Activated naive CD4-positive, alpha-beta T cell treated with Interleukin-2 at 50 U/mL for 16 hours (primary cell): Measurements from ENCODE around the gene MUC20.
"Not testable (repeated sequence)": the region's sequence is repeated elsewhere in the genome, so short reads cannot be mapped to it uniquely, and the experiment has no call there.

ENCODE experiments used
- DNase-seq: peaks from one replicate; pipeline ENCODE4 v3.0.0-alpha.2; 2020

The MUC20 gene, protein sequence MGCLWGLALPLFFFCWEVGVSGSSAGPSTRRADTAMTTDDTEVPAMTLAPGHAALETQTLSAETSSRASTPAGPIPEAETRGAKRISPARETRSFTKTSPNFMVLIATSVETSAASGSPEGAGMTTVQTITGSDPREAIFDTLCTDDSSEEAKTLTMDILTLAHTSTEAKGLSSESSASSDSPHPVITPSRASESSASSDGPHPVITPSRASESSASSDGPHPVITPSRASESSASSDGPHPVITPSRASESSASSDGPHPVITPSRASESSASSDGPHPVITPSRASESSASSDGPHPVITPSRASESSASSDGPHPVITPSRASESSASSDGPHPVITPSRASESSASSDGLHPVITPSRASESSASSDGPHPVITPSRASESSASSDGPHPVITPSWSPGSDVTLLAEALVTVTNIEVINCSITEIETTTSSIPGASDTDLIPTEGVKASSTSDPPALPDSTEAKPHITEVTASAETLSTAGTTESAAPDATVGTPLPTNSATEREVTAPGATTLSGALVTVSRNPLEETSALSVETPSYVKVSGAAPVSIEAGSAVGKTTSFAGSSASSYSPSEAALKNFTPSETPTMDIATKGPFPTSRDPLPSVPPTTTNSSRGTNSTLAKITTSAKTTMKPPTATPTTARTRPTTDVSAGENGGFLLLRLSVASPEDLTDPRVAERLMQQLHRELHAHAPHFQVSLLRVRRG

DNA sequence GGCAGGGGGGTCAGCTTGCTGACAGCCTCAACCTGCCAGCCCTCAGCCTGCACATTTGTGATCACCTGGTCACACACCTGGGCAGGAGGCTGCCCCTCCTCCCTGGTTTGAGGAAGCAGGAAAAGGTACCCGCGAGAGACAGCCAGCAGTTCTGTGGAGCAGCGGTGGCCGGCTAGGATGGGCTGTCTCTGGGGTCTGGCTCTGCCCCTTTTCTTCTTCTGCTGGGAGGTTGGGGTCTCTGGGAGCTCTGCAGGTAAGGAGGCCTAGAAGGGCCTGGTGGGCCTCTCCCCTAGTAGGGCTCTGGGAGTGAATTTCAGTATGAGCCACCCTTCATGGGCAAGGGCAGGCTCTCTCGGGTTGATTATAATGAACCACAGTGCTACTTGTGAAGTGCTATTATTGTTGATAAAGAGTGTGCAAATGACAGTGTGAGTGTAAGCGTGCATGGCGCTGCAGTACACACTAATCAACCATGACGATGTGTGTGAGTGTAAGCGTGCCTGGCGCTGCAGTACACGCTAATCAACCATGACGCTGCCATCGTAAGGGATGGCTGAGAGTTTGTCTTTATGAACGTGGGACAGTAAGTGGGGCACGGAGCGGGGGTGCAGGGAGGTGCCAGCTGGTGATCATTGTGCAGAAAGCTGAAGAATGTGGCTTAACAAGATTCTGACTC is at the start of gene MUC20:
TSS of gene MUC20 (plus strand) at position 148 of the 676 bp plus-strand sequence. CDS start at position 178, 30 bp downstream.
- not testable (repeated sequence) for DNase-seq

DNA sequence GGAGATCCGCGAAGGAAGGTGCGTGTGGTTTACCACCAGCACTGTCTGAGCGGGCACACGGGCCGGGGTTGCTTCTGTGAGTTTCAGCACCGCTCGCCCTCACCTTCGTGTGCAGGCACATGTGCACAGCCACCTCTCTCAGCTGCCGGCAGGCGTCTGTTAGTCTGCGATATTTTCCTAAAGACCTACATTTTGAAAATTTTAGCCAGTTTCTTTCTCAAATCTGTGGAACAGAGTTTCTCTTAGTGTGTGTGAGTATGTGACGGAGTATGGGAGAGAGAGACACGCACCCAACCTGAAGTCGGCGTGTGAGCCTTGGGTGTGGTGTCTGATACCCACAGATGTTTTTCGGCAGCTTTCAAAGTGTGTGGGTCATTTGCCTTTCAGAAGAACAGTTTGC is 49.5 kb upstream of the MUC20 start:
- DNase-seq: not testable (repeated sequence)

DNA sequence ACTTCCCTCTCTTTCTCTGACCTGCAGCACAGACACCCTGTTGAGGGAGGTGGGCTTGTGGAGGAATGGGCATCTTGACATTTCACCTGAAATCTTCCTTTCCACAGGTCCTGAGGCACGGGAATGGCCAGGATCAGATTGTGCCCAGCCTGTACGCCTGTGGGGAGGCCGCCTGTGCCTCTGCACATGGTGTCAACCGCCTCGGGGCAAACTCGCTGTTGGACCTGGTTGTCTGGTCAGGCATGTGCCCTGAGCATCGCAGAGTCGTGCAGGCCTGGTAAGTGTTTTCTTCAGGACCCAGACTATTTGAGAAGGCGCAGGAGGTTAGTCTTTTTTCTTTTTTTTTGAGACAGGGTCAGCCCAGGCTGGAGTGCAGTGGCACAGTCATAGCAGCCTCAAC is 47.1 kb upstream of the MUC20 start:
- not testable (repeated sequence) for DNase-seq

DNA sequence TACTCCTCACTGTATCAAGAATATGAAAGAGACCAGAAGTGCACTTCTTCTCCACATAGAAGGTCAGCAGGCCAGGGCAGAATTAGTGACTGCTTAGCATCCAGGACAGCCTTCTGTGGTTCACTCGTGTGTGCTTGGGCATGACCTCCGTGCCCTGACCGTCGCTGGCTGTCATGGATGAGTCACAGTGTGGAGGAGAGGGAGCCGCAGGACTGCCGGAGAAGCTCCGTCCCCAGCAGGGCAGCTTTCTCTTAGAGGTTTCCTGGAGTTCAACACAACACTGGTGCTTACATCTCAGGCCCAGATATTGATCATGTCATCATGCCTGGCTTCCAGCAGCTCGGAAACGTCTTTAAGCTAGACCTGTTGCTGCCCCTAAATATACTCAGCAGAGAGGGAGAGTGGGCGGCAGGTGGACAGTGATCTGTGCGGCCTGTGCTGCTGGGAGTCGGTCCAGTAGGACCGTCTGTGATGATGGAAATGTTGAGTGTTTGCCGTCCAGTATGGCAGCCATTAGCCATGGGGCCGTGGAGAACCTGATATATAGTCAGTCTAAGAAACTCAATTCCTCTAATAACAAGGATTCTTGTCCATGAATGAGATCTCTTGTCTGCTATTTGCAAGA is 42.3 kb upstream of the MUC20 start:
- not testable (repeated sequence) for DNase-seq

DNA sequence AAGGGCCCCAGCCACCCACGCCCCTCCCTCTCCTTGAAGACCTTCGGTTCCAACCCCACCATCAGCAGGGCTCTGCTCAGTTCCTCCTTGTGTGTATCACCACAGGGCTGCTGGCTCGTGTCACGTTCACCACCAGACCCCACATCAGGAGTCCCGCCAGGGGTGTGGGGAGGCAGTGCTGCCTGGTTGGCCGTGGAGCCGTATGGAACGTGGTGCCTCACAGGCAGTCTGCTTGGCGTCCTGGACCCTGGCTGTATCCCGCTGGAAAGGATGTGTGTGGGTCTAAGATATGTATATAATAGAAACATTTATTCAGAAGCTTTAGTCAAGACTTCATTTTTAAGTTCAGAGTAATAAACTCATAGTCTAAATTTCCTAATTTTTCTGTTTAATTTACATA is 40.1 kb upstream of the MUC20 start:
- DNase-seq: not testable (repeated sequence)

DNA sequence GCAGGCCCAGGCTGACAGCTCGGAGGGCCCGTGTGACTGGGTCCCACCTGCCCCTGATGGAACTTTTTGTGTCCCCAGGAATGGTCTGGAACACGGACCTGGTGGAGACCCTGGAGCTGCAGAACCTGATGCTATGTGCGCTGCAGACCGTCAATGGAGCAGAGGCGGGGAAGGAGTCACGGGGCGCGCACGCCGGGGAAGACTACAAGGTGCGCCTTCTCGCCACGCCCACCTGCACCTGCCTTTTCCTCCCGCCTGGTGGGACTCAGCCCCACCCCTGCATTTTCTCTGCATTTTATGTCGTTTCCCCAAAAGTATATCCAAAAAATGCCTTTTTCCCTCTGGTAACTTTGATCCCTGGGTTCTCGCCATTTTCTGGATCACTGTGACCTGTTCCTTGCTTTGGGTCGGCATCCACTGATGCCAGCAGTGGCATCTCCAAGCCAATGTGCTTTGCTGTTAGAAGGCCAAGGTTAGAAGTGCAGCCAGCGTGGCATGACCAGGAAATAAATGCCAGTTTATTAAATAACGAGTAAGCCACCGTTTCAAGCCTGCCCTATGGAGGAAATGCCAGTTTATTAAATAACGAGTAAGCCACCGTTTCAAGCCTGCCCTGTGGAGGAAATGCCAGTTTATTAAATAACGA is 39.2 kb upstream of the MUC20 start:
- DNase-seq: not testable (repeated sequence)

DNA sequence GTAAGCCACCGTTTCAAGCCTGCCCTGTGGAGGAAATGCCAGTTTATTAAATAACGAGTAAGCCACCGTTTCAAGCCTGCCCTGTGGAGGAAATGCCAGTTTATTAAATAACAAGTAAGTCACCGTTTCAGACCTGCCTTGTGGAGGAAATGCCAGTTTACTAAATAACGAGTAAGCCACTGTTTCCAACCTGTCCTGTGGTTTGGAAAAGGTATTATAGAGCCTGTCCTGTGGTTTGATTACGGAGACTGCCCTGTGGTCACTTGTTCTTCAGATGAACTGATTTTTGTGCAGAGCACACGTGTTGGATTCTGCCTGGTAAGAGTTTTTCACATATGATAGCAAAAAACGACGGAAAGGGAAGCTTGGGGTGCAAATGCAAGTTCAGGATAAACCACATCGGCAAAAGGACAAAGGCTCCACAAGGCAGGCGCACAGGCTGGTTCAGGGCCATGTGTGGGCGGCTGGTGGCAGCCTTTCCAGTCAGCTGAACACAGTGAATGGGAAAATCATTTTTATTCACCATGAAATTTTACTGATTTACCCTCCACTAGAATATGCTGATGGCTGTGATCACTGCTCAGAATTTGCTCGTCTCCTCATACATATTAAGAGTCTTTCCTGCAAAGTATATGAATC is 38.6 kb upstream of the MUC20 start:
- not testable (repeated sequence) for DNase-seq

DNA sequence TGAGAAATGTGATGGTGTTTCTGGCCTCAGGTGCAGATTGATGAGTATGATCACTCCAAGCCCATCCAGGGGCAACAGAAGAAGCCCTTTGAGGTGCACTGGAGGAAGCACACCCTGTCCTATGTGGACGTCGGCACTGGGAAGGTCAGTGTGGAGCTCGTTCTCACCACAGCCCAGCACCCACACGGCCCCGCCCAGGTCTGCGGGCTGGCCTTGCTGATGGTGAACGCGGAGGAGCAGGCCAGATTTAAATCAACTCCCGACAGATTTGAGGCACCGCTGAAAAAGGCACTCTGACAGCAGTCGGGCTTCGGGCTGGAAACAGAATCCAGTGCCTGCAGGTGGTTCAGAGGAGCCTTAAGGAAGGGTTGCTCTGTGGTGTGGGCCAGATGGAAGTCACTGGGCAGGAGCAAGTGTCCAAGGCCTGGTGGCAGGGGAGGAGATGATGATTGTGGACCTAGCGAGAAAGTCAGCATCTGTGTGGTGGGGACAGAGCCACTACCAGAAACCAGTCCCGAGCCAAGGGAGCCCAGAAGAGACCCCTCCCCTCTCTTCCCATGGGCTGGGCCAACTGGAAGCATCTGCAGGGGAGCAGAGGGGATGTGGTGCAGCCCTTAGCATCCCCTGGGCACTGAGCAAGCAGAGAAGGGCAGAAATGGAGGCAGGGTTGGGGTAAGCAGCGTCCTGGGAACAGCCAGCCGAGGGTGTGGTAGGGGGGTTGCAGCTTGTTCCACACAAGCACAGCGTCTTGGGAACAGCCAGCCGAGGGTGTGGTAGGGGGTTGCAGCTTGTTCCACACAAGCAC is 36.9 kb upstream of the MUC20 start:
- not testable (repeated sequence) for DNase-seq

DNA sequence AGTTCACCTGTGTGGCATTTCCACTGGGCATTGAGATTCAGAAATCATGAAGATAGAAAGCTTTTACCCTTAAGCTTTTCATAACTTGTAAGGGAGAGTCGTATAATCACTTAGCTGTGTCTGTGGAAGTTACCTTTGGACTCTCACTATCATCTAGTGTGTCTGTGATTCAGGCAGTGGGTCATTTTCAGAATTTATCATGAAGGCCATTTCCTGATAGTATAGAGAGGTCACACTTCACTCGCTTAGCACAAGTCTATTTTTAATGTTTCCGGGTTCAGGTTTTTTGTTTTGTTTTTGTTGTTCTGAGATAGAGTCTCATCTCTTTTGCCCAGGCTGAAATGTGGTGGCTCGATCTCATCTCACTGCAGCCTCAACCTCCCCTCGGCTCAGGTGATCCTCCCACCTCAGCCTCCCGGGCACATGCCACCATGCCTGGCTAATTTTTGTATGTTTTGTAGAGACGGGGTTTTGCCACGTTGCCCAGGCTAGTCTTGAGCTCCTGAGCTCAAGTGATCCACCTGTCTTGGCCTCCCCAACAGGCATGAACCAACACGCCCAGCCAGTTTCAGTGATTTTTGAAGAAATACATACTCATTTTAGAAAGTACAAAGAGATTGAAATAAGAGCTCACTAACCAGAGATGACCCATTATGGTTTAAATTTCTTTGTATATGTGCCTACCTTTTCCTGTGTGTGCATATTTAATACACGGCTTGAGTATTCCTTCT is 36.1 kb upstream of the MUC20 start:
- DNase-seq: not testable (repeated sequence)

DNA sequence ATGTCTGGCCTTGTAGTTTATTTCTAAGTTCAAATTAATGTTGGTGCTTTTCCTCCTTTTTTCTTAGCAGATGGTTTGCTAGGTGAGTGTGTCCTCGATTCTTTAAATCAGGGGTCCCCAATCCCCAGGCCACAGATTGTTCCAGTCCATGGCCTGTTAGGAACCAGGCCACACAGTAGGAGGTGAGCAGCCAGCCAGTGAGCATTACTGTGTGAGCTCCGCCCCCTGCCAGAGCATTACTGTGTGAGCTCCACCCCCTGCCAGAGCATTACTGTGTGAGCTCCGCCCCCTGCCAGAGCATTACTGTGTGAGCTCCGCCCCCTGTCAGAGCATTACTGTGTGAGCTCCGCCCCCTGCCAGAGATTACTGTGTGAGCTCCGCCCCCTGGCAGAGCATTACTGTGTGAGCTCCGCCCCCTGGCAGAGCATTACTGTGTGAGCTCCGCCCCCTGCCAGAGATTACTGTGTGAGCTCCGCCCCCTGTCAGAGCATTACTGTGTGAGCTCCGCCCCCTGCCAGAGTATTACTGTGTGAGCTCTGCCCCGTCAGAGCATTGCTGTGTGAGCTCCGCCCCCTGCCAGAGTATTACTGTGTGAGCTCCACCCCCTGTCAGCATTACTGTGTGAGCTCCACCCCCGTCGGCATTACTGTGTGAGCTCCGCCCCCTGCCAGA is 34.1 kb upstream of the MUC20 start:
- DNase-seq: peak; percentile 21

DNA sequence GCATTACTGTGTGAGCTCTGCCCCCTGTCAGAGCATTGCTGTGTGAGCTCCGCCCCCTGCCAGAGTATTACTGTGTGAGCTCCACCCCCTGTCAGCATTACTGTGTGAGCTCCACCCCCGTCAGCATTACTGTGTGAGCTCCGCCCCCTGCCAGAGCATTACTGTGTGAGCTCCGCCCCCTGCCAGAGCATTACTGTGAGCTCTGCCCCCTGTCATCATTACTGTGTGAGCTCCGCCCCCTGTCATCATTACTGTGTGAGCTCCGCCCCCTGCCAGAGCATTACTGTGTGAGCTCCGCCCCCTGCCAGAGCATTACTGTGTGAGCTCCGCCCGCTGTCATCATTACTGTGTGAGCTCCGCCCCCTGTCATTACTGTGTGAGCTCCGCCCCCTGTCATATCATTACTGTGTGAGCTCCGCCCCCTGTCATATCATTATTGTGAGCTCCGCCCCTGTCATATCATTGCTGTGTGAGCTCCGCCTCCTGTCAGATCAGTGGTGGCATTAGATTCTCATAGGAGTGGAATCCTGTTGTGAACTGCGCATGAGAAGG is 33.5 kb upstream of the MUC20 start:
- DNase-seq: peak; percentile 58

DNA sequence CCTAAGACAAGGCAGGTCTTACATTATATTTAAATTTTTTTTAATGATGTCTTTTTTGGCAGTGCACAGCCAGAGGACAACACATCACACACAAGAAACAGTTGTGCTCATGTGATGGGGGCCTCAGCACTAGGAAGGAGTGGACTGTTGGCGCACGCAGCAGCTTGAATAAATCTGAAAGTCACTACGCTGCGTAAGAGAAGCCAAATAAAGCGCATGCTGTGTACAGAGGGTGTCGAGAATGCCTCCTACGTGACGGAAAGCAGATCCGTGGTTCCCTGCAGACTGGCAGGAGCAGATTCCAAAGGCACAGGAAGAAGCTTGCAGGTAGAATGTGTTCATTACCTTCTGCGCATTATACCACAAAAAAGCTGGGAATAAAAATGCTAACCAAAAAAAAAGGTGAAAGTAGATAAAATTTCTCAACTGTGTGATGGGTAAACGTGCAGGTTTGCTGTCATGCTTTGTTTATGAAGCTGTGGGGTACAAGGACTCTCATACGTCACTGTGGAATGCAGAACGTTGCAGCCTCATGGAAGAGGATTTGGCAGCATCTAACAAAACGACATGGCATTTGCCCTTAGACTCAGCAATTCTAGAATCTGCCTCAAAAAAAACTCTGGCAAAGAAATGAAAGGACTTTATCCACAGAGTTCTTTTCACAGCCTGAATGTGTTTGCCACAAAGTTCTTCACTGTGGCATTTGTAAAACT is 32.2 kb upstream of the MUC20 start:
- not testable (repeated sequence) for DNase-seq

DNA sequence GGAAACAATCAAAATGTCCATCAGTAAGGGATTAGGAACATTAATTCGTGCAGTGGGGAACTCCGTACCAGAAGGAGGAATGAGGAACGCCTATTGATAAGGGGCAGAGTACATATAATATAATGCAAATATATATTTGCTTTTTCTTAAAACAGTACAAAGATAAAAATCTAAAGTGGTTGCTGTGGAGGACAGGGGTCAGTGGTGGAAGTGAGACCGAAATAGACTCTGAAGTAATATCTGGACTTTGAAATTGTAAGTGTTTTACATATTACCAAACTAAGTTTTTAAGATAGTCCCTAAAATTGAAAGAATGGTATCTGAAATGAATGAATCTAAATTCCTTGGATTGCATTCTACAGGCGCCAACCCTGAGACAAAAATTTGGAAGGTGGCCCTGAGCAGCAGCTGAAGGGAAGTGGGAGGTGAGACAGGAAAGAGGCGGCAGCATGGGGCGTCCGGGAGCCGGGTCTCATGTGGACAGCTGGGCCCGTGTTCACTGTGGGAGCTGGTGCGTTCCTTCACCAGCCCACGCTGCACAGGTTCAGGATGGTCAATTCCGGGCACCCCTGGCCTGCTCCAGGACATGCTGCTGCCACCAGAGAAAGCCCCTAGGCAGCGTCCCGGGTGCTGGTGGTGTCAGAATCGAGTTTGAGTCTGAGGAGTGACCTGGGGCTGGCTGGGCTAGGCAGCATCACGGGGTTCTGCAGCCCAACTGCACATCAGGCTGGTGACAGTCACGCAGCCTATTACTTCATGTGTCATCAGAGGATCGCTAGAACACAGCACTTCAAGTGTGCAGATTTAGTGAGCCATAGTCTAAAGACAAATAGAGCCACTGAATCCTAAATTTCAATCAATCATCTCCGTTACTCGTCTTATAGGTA is 31.4 kb upstream of the MUC20 start:
- DNase-seq: not testable (repeated sequence)

DNA sequence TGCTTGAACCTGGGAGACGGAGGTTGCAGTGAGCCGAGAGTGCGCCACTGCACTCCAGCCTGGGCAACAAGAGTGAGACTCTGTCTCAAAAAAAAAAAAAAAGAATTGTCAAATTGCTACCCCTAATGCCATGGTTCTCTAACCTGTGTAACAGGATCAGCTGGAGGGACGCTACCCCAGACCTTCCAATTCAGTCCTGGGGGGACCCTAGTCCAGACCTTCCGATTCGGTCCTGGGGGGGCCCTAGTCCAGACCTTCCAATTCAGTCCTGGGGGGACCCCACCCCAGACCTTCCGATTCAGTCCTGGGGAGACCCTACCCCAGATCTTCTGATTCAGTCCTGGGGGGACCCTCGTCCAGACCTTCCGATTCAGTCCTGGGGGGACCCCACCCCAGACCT is 29.8 kb upstream of the MUC20 start:
- no peak for DNase-seq

DNA sequence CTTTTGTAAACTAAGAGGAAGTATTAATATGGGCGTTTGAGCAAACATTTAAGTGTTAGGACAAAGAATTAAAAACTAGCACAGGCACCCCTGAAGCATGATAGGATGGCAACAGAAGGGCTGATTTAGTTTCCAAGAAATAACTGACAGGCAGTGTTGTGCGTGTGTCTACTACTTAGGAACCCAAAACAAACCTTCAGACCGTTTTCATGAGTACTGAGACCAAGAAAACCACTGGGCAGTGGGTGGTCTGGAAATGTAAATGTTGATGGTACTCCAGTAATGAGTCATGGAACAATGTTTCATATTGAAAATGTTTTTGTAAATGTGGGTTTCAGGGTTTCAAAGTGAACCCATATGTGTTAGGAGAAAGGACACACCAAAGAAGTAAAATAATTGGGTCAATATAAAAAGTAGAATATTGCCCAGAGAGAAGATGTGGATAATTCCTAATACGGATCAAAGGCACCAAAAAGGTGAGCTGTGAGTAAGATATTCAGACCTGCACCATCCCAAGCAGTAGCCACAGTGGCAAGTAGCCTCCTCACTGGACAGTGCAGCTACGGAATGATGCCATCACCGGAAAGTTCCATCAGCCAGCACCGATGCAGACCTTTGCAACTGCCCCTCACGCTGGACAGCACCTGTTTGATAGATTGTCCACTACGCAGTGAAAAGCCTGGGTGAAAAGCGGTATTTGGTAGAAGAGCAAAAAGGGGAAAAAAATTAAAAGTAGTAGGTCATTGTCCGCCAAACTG is 29.0 kb upstream of the MUC20 start:
- DNase-seq: not testable (repeated sequence)

DNA sequence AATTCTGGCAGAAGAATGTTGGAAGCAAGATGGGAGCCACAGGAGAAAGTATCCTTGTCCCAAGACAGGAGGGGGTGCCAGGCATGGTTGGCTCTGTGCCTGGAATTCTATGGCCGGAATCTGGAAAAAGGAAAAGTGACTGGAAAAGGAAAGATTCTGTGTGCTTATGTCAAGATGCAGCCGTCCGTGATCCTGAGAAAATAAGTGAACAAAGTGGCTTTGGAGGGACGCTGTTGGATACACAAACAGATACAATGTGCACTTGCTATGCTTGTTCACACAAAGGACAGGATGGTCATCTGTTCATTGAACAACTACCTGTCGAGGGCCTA is 28.5 kb upstream of the MUC20 start:
- DNase-seq: no peak

DNA sequence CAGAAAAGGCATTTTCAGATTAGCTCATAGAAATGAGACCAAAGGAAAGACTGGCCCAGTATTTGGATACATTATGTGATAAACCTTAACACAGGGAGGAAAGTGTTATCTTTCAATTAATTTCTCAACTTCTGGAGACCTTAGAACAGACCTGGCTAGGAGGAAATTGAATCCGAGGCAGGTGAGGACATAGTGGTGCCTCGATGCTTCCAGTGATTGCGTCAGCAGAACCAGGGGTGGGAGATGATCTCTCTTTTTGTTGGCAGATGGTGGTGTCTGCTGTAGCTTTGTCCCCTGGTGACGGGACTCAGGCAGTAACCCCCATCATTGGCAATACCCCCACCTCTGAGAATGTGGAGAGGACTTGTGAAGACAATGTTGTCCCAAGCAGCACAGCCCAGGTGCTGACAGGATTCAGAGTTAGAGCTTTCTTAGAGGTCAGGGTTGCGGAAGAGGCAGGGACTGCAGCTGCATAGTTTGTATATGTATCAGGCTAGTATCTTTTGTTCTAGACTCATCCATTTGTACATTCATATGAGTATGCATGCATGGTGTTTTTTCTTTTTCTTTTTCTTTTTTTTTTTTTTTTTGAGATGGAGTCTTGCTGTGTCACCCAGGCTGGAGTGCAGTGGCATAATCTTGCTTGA is 27.9 kb upstream of the MUC20 start:
- DNase-seq: no peak
